Middle frontal gyrus (tissue), 1 donor: ENCODE measurements around the gene LPP.

Experiments used
- DNase-seq: peaks from one replicate; pipeline ENCODE4 v3.0.0-alpha.2; 2015; ENCODE audit warnings: low spot score; ENCODE audit errors: extremely low spot score

LPP gene

DNA sequence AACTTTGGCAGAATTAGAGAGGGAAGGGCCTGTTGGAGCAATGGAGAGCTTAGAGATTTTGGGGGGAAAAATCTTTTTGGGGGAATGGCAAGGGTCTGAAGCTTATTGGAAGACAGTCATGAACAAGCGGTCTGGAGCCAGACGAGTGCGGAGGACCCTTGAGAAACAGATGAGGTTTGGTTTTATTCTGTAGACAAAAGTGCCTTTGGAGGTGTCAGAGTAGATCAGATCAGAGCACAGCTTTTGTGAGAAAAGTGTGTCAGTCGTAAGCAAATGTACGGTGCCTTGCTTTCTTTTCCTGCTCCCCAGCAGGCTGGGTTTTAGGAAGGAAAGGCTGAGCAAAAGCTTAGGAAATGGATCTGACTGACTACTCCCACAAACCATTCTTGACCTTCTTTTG lies 781.0 kb downstream of the LPP start:
- no peak for DNase-seq

DNA sequence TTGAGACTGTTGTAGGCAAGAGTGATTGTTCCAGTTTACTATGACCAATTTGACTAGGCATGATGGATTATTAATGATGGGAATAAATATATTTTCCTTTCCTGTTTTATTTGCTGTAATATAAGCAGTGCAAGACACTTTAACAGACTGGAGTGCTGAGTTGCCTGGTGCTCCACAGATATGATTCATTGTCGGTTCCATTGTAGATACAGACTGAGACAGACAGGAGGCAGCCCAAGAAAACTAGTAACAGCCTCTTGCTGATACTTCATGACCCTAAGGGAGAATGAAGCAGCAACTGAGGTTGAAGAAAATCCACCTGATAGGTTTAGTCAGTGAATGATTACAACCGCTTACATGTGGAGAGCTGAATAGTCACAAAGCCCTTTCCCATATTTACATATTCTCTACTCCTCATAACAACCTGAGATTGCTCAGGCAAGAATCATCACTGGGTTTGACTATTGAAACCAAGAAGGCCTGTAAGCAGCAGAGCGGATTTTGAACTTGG lies 782.7 kb downstream of the LPP start:
- DNase-seq: no peak

- DNase-seq: no peak
These were observed 783.4 kb downstream of the LPP start for GRCh38 chr3:188937389-188937788.

GRCh38 chr3:188938999-188939398 lies 785.0 kb downstream of the LPP start:
- no peak for DNase-seq

DNA sequence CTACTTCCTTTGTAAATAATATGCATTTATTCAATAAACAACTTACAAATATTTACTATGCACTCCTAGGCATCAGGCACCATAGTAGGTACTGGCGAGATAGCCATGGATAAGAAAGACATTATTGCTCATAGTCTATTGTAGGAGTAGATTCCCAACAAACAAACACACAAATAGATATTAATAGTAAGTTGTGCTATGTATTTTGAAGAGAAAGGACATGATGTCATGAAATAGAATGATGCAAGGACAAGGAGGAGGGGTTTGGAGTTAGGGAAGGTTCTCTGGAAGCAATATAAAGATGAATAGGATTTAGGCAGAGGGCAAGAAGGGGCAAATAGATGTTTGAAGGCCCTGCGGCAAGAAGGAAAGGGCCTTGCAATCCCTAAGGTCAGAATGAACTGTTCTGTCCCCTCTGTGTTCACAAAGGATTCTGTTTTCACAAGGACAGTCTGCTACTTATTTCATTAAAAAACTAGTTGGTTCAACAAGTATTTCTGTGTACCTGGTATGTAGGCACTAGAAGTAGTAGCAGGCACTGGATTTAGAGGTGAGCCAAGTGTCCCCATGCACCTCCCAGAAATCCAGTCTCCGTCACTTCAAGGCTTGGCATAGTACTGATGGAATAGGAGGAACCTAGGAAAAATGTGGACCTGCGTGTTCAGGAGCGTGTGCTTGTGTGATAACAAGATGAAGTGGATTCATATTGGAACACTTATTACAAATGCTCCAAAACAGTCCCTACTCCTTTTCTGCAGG lies 786.0 kb downstream of the LPP start:
- no peak for DNase-seq
